ENCODE data around the gene PC. TPM values are rescaled to one million over a fixed set of nuclear protein-coding genes. Genes with fewer than 3 reads are reported as not detected.

Gene PC
- total and polyA plus RNA-seq, 11 donors = 2.6 to 22.4 (median 13.1) TPM

DNA sequence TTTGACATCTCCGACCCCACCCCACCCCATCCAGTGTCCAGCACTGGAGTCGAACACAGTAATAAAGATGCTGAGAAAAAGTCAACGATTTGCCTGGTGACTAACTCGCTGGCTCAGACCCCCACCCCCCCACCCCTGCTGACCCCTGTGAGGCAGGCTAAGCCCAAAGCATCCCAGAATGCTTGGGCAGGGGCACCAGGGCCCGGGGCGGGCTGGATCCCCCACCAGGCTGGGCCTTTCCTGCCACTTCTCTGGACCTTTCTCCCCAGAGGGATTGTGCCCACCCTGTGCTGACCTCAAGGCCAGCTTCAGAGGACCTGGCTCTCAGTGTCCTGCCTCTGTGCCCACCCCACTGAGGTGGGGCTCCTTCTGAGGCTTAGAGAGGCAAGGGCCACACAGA is 18.7 kb upstream of the PC start:
- H3K27ac ChIP-seq = no peak overlapping the region
- TF ChIP-seq CTCF (IDR thresholded peaks at IDR 0.05) = no peak
- TF ChIP-seq POLR2A (IDR thresholded peaks at IDR 0.05) = no peak
- H3K4me1 ChIP-seq = peaks cover 0 to 10% (median 7%) of the 10 kb centered on the region in 12 donors
- intact Hi-C loops (cut with DNase I) = no loop called here
- peaks cover 0 to 13% (median 8%) of the 10 kb centered on the region in 12 donors for H3K9me3 ChIP-seq
- H3K36me3 ChIP-seq = no peaks in the 10 kb centered on the region
- WGBS, 4 donors = 88 to 96% (median 90%) methylated on average over 5 to 6 of the region's 6 CpGs
- H3K4me3 ChIP-seq = no peak overlapping the region
- no peak for DNase-seq
- H3K27me3 ChIP-seq = no peaks in the 10 kb centered on the region
- no peak for ATAC-seq

- peak in 1 of 4 donors; percentile 13 for ATAC-seq
- Histone ChIP-seq H3K4me3 (no peak overlapping the region), H3K9me3 (peaks cover 0 to 13% (median 8%) of the 10 kb centered on the region in 12 donors), H3K4me1 (peaks cover 0 to 7% (median 0%) of the 10 kb centered on the region in 12 donors), H3K27me3 (no peaks in the 10 kb centered on the region), H3K36me3 (no peaks in the 10 kb centered on the region), H3K27ac (no peak overlapping the region)
- DNase-seq = no peak
- intact Hi-C loops (cut with DNase I) = no loop called here
- 49 to 63% (median 55%) methylated on average over 7 to 9 of the region's 9 CpGs for WGBS, 4 donors
- TF ChIP-seq POLR2A (IDR thresholded peaks at IDR 0.05) = no peak
- TF ChIP-seq CTCF (IDR thresholded peaks at IDR 0.05) = peak in 10 of 12 donors; percentile 7 to 49 (median 39)
These were observed 17.9 kb upstream of the PC start for GRCh38 chr11:66976028-66976467.

DNA sequence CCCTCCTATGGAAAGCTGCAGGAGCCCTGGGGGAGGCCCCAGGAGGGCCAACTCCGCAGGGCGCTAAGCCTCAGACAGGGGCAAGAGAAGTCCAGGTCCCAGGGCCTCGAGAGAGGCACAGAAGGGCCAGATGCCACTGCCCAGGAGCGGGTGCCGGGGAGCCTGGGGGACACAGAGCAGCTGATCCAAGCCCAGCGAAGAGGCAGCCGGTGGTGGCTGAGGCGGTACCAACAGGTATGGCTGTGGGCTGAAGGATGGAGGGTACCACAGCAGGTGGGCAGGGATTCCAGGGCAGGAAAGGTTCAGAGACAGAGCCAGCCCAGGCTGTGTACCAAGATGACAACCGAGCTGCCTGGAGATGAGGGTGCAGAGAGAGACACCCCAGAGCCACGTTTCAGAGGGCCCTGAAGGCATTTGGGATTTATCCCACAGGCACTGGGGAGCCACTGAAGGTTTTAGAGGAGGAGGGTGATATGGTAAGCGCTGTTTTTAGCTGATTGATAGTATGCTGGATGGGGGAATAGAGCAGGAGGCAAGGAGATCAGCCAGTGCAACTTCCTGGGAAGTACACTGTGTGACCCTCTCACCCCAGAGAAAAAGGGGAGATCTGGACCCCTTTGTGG is 17.3 kb upstream of the PC start:
- ATAC-seq = no peak
- intact Hi-C loops (cut with DNase I) = no loop called here
- no peaks in the 10 kb centered on the region for H3K27me3 ChIP-seq
- DNase-seq = no peak
- TF ChIP-seq CTCF (IDR thresholded peaks at IDR 0.05) = no peak
- no peak for TF ChIP-seq POLR2A (IDR thresholded peaks at IDR 0.05)
- H3K9me3 ChIP-seq = peaks cover 0 to 13% (median 8%) of the 10 kb centered on the region in 12 donors
- 75 to 83% (median 78%) methylated on average over 8 to 11 of the region's 11 CpGs for WGBS, 4 donors
- H3K4me3 ChIP-seq = no peak overlapping the region
- H3K27ac ChIP-seq = no peak overlapping the region
- peaks cover 0 to 10% (median 0%) of the 10 kb centered on the region in 12 donors for H3K4me1 ChIP-seq
- H3K36me3 ChIP-seq = no peaks in the 10 kb centered on the region

DNA sequence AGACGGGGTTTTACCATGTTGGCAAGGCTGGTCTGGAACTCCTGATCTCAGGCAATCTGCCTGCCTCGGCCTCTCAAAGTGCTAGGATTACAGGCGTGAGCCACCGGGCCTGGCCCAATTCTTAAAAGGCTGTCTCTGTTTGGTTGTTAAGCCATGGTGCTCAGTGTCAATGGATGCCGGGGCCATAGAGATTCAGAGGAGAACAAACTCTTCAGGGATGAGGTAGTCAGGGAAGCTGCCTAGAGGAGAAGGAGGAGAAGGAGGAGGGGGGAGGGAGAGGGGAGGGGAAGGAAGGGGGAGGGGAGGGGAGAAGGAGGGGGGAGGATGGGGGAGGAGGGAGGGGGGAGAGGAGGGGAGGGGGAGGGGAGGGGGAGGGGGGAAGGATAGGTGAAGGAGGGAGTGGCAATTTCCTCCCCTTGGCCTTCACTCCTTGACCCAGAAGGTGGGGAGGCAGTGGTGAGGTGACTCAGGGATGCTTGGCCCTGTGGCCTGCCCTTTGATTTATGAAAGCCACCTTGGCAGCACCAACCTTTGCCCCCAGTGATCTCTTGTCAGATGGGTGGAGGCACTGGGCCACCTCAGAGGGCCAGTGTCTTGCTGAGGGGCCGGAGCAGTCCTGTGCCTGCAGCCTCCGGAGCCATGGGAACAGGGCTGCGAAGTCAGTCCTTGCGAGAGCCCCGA is 16.7 kb upstream of the PC start, which contains the start of gene C11orf86:
Gene C11orf86 (plus strand): TSS at position 581 of the 681 bp plus-strand sequence. CDS start 59 bp downstream, at position 640.
- WGBS, 4 donors = 87 to 89% (median 88%) methylated on average over 10 of the region's 10 CpGs
- H3K27me3 ChIP-seq = no peaks in the 10 kb centered on the region
- ATAC-seq = no peak

More for the DNA sequence above, 16.7 kb upstream of the PC start, which contains the start of gene C11orf86:
- Histone ChIP-seq H3K27ac (no peak within 1 kb of the TSS), H3K9me3 (peaks cover 0 to 13% (median 8%) of the 10 kb centered on the region in 12 donors), H3K4me3 (no peak within 1 kb of the TSS), H3K4me1 (peaks cover 0 to 16% (median 0%) of the 10 kb centered on the region in 12 donors), H3K36me3 (no peaks in the 10 kb centered on the region)
- no peak for DNase-seq
- intact Hi-C loops (cut with DNase I) = no loop called here
- TF ChIP-seq POLR2A (IDR thresholded peaks at IDR 0.05) (no peak), CTCF (IDR thresholded peaks at IDR 0.05) (no peak)

All from heart left ventricle (tissue), 16 donors.